ENCODE results near the gene EYA2. TPM values are rescaled to one million over a fixed set of nuclear protein-coding genes. Genes with fewer than 3 reads are reported as not detected.
A peak's percentile ranks its signal among the peaks of the same experiment; 100 is the strongest.

Gene EYA2
- total and polyA plus RNA-seq, 12 donors: 0.26 to 1.9 (median 0.70) TPM

GRCh38 chr20:47223896-47224295 is 329.3 kb downstream of the EYA2 start:
- H3K27me3 ChIP-seq: no peaks in the 10 kb centered on the region
- H3K4me3 ChIP-seq: no peak overlapping the region
- no peak for TF ChIP-seq CTCF (IDR thresholded peaks at IDR 0.05)
- ATAC-seq (no peak), DNase-seq (no peak)
- WGBS, 2 donors: 95% methylated on average over 1 of the region's 1 CpG
- H3K9me3 ChIP-seq: no peaks in the 10 kb centered on the region
- no peak overlapping the region for H3K27ac ChIP-seq
- H3K4me1 ChIP-seq: peaks cover 0 to 8% (median 2%) of the 10 kb centered on the region in 9 donors
- peaks cover 0 to 98% (median 56%) of the 10 kb centered on the region in 9 donors for H3K36me3 ChIP-seq
- intact Hi-C loops (cut with DNase I): no loop called here

GRCh38 chr20:47224300-47224791 is 329.7 kb downstream of the EYA2 start:
- H3K27ac ChIP-seq: no peak overlapping the region
- ATAC-seq (no peak), DNase-seq (no peak)
- no peaks in the 10 kb centered on the region for H3K27me3 ChIP-seq
- H3K9me3 ChIP-seq: no peaks in the 10 kb centered on the region
- no peak overlapping the region for H3K4me3 ChIP-seq
- intact Hi-C loops (cut with DNase I): no loop called here
- peaks cover 0 to 98% (median 60%) of the 10 kb centered on the region in 9 donors for H3K36me3 ChIP-seq
- peaks cover 0 to 12% (median 6%) of the 10 kb centered on the region in 9 donors for H3K4me1 ChIP-seq
- 92% methylated on average over 11 of the region's 11 CpGs for WGBS, 2 donors
- no peak for TF ChIP-seq CTCF (IDR thresholded peaks at IDR 0.05)

GRCh38 chr20:47224857-47225256 is 330.2 kb downstream of the EYA2 start:
- ATAC-seq (no peak), DNase-seq (no peak)
- intact Hi-C loops (cut with DNase I): no loop called here
- H3K27me3 ChIP-seq: no peaks in the 10 kb centered on the region
- H3K27ac ChIP-seq: no peak overlapping the region
- H3K9me3 ChIP-seq: no peaks in the 10 kb centered on the region
- TF ChIP-seq CTCF (IDR thresholded peaks at IDR 0.05): no peak
- H3K36me3 ChIP-seq: peaks cover 0 to 98% (median 63%) of the 10 kb centered on the region in 9 donors
- 95 to 98% methylated on average over 4 of the region's 4 CpGs for WGBS, 2 donors
- H3K4me3 ChIP-seq: no peak overlapping the region
- peaks cover 0 to 16% (median 6%) of the 10 kb centered on the region in 9 donors for H3K4me1 ChIP-seq

GRCh38 chr20:47225458-47225857 is 330.8 kb downstream of the EYA2 start:
- Histone ChIP-seq H3K4me1 (peaks cover 0 to 16% (median 6%) of the 10 kb centered on the region in 9 donors), H3K36me3 (peaks cover 0 to 97% (median 59%) of the 10 kb centered on the region in 9 donors), H3K4me3 (no peak overlapping the region), H3K27me3 (no peaks in the 10 kb centered on the region), H3K27ac (peak overlapping the region in 1 of 10 donors; percentile 6), H3K9me3 (no peaks in the 10 kb centered on the region)
- WGBS, 2 donors: 78 to 81% methylated on average over 1 of the region's 1 CpG
- TF ChIP-seq CTCF (IDR thresholded peaks at IDR 0.05): no peak
- intact Hi-C loops (cut with DNase I): no loop called here
- ATAC-seq (no peak), DNase-seq (no peak)
